ENCODE measurements around the gene PLB1.

PLB1 gene

DNA sequence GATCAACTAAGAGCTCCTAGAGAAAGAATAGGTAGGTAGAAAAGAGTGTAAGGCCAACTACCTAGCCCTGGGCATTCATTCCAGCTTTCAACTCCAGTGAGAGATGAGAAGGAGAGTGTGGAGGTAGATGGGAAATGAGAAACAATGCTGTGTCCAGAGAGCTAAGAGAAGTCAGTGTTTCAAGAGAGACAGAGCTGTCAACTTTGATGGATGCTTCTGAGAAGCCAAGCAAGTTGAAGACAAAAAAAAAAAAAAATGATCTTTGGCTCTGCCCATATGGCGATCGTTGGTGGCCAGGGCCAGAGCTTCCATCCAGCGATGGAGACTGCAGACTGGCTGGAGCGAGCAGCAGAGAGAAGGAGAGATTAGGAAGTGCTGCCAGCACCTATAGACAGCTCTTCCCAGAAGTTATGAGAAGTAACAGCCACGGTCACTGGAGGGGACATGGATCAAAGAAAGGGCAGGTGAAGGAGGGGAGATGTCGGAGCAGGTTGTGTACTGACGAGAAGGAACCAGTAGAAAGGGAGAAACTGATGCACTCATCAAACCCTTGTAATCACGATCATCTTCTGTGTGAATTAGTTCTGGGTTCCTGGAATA is 143.3 kb downstream of the PLB1 start:
- Histone ChIP-seq H2AFZ (ENCODE audit: low read length) (no peak overlapping the region), H3K27me3 (ENCODE audit: insufficient read depth, low read length, poor library complexity, severe bottlenecking) (no peaks in the 10 kb centered on the region), H4K20me1 (ENCODE audit: insufficient read depth, low read length, poor library complexity, severe bottlenecking) (no peaks in the 10 kb centered on the region), H3K4me2 (ENCODE audit: low read depth, low read length, poor library complexity, severe bottlenecking) (no peak overlapping the region), H3K4me3 (ENCODE audit: low read length, poor library complexity, severe bottlenecking) (no peak overlapping the region), H3K4me1 (ENCODE audit: insufficient read depth, low read length, poor library complexity, severe bottlenecking) (no peaks in the 10 kb centered on the region), H3F3A (ENCODE audit: low read depth) (no peaks in the 10 kb centered on the region), H3K79me2 (ENCODE audit: insufficient read depth, low read length) (no peaks in the 10 kb centered on the region), H3K9me3 (ENCODE audit: insufficient read depth, low read depth, low read length) (no peaks in the 10 kb centered on the region), H3K36me3 (ENCODE audit: insufficient read depth, low read length) (no peaks in the 10 kb centered on the region), H3K9ac (ENCODE audit: low read depth, low read length, poor library complexity, severe bottlenecking) (no peak overlapping the region), H3K9me2 (replicated peaks; ENCODE audit: low read depth, low read length) (no peaks in the 10 kb centered on the region)
- no peak for TF ChIP-seq EZH2phosphoT487 (IDR thresholded peaks at IDR 0.05; ENCODE audit: borderline replicate concordance)
- TF ChIP-seq, protein P1, sequence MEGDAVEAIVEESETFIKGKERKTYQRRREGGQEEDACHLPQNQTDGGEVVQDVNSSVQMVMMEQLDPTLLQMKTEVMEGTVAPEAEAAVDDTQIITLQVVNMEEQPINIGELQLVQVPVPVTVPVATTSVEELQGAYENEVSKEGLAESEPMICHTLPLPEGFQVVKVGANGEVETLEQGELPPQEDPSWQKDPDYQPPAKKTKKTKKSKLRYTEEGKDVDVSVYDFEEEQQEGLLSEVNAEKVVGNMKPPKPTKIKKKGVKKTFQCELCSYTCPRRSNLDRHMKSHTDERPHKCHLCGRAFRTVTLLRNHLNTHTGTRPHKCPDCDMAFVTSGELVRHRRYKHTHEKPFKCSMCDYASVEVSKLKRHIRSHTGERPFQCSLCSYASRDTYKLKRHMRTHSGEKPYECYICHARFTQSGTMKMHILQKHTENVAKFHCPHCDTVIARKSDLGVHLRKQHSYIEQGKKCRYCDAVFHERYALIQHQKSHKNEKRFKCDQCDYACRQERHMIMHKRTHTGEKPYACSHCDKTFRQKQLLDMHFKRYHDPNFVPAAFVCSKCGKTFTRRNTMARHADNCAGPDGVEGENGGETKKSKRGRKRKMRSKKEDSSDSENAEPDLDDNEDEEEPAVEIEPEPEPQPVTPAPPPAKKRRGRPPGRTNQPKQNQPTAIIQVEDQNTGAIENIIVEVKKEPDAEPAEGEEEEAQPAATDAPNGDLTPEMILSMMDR (conservative IDR thresholded peaks at IDR 0.05; ENCODE audit: low read length), result no peak

DNA sequence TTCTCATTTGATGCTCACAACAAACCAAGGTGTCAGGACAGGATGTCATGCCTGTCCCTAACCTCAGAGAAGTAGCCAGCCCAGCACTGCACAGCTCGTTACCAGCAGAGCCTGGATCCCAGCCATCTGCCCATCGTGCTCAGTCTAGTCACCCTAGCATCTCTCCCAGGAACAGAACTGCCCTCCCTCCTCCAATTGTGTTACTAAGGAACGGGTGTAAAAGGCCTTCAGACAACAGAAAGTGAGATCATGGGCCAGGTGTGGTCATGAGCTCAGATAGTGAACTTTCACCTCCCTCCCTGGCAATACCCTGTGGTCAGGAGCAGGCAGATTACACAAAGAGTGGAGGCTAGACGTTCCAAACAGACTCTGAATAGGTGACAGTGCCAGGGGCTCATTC is 144.0 kb downstream of the PLB1 start:
- no peaks in the 10 kb centered on the region for H3K79me2 ChIP-seq (ENCODE audit: insufficient read depth, low read length)
- H3K4me1 ChIP-seq (ENCODE audit: insufficient read depth, low read length, poor library complexity, severe bottlenecking), result no peaks in the 10 kb centered on the region
- no peak overlapping the region for H3K4me2 ChIP-seq (ENCODE audit: low read depth, low read length, poor library complexity, severe bottlenecking)
- H4K20me1 ChIP-seq (ENCODE audit: insufficient read depth, low read length, poor library complexity, severe bottlenecking), result no peaks in the 10 kb centered on the region
- H3K36me3 ChIP-seq (ENCODE audit: insufficient read depth, low read length), result no peaks in the 10 kb centered on the region
- H3K9me3 ChIP-seq (ENCODE audit: insufficient read depth, low read depth, low read length), result no peaks in the 10 kb centered on the region
- H3F3A ChIP-seq (ENCODE audit: low read depth), result no peaks in the 10 kb centered on the region
- no peak overlapping the region for H3K4me3 ChIP-seq (ENCODE audit: low read length, poor library complexity, severe bottlenecking)
- no peak overlapping the region for H3K9ac ChIP-seq (ENCODE audit: low read depth, low read length, poor library complexity, severe bottlenecking)
- H3K9me2 ChIP-seq (replicated peaks; ENCODE audit: low read depth, low read length), result no peaks in the 10 kb centered on the region
- TF ChIP-seq, protein P1 (conservative IDR thresholded peaks at IDR 0.05; ENCODE audit: low read length), result no peak
- TF ChIP-seq EZH2phosphoT487 (IDR thresholded peaks at IDR 0.05; ENCODE audit: borderline replicate concordance), result no peak
- no peaks in the 10 kb centered on the region for H3K27me3 ChIP-seq (ENCODE audit: insufficient read depth, low read length, poor library complexity, severe bottlenecking)
- no peak overlapping the region for H2AFZ ChIP-seq (ENCODE audit: low read length)

DNA sequence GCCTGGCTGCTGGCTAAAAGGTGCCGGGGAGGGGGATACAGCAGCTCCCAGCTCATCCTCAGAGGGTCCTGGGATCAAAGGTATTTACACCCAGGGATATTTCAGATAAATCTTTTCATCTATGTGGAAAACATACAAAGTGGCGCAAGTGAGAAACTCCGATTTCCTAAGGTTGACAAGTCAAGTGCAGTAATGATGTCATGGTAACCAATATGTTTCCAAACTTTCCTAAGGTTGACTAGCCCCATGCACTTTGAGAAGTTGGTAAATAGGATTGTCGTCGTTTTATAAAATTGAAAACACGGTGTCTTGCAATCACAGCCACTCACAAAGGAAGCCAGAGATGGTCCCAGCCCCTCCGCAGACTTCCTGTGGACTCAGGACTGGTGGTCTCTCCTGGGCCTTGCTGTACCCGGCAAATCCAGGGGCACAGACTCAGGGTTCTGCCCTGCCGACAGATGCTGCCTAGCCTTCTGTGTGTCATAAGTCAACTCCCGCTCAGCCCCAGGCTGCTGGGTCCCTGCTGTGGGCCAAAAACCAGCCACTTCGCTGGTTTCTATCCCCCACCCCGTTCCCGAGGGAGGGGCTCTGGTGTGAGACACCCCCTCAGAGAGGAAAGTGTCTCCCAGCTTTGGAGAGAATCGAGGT is 144.5 kb downstream of the PLB1 start:
- TF ChIP-seq, protein P1 (conservative IDR thresholded peaks at IDR 0.05; ENCODE audit: low read length), result no peak
- no peak for TF ChIP-seq EZH2phosphoT487 (IDR thresholded peaks at IDR 0.05; ENCODE audit: borderline replicate concordance)
- no peaks in the 10 kb centered on the region for H3K27me3 ChIP-seq (ENCODE audit: insufficient read depth, low read length, poor library complexity, severe bottlenecking)

More for the DNA sequence above, 144.5 kb downstream of the PLB1 start:
- H3K9me2 ChIP-seq (replicated peaks; ENCODE audit: low read depth, low read length), result no peaks in the 10 kb centered on the region
- H3K4me3 ChIP-seq (ENCODE audit: low read length, poor library complexity, severe bottlenecking), result no peak overlapping the region
- no peaks in the 10 kb centered on the region for H3F3A ChIP-seq (ENCODE audit: low read depth)
- H3K9ac ChIP-seq (ENCODE audit: low read depth, low read length, poor library complexity, severe bottlenecking), result no peak overlapping the region
- H4K20me1 ChIP-seq (ENCODE audit: insufficient read depth, low read length, poor library complexity, severe bottlenecking), result no peaks in the 10 kb centered on the region
- H2AFZ ChIP-seq (ENCODE audit: low read length), result no peak overlapping the region
- no peak overlapping the region for H3K4me2 ChIP-seq (ENCODE audit: low read depth, low read length, poor library complexity, severe bottlenecking)
- H3K79me2 ChIP-seq (ENCODE audit: insufficient read depth, low read length), result no peaks in the 10 kb centered on the region
- H3K4me1 ChIP-seq (ENCODE audit: insufficient read depth, low read length, poor library complexity, severe bottlenecking), result no peaks in the 10 kb centered on the region
- H3K36me3 ChIP-seq (ENCODE audit: insufficient read depth, low read length), result no peaks in the 10 kb centered on the region
- no peaks in the 10 kb centered on the region for H3K9me3 ChIP-seq (ENCODE audit: insufficient read depth, low read depth, low read length)
